WTC11 (cell line): ENCODE data around the gene ASTN1. TPM values are rescaled to one million over a fixed set of nuclear protein-coding genes. Genes with fewer than 3 reads are reported as not detected.

Source experiments
- ATAC-seq: fragments of 200-7000 bp; cut with Tn5 transposase; 2 replicates; pipeline ENCODE4 v1.10.0; 2021; ENCODE audit warnings: mild to moderate bottlenecking, moderate library complexity
- CTCF ChIA-PET: fragments of 300-600 bp; sonication (Branson Sonifier 250); formaldehyde crosslinking; loops from one replicate; lab custom pipeline; 2021; ENCODE audit warnings: antibody characterized with exemption; lab: Charles Lee
- POLR2A ChIA-PET: fragments of 350-600 bp; sonication (Branson Sonifier 250); formaldehyde crosslinking; loops from one replicate; lab custom pipeline; 2021; ENCODE audit warnings: antibody characterized with exemption; lab: Charles Lee
- DNase-seq: peaks from one replicate; pipeline ENCODE4 v3.0.0; 2021; ENCODE audit warnings: low spot score
- H3K27ac Mint-ChIP-seq: 2 replicates; pipeline ENCODE4 v1.8.0; 2021; ENCODE audit warnings: mixed read lengths
- H3K27me3 Mint-ChIP-seq: 2 replicates; pipeline ENCODE4 v1.8.0; 2021; ENCODE audit warnings: low read depth, mild to moderate bottlenecking, moderate library complexity, mixed read lengths
- H3K36me3 Mint-ChIP-seq: 2 replicates; pipeline ENCODE4 v1.8.0; 2021; ENCODE audit warnings: mixed read lengths
- H3K4me1 Mint-ChIP-seq: 2 replicates; pipeline ENCODE4 v1.8.0; 2022; ENCODE audit warnings: mixed read lengths
- H3K4me3 Mint-ChIP-seq: 2 replicates; pipeline ENCODE4 v1.8.0; 2021; ENCODE audit warnings: mild to moderate bottlenecking, moderate library complexity, mixed read lengths
- H3K9me3 Mint-ChIP-seq: 2 replicates; pipeline ENCODE4 v1.8.0; 2021; ENCODE audit warnings: mixed read lengths
- AR ChIP-seq: fragments of 250-450 bp; sonication (Bioruptor Pico); IDR thresholded peaks from 2 replicates; pipeline ENCODE4 v1.9.0; 2021; ENCODE audit warnings: mild to moderate bottlenecking
- E2F1 ChIP-seq: sonication (generic); formaldehyde crosslinking; IDR thresholded peaks from 2 replicates; pipeline ENCODE4 v1.8.0; 2022; ENCODE audit warnings: mild to moderate bottlenecking, missing genetic modification reagents
- ERG ChIP-seq: fragments of 250-450 bp; sonication (Bioruptor Pico); IDR thresholded peaks from 2 replicates; pipeline ENCODE4 v1.8.0; 2021; ENCODE audit warnings: mild to moderate bottlenecking
- FOXJ3 ChIP-seq: sonication (generic); formaldehyde crosslinking; IDR thresholded peaks from 2 replicates; pipeline ENCODE4 v1.9.0; 2021; ENCODE audit warnings: missing genetic modification reagents, mild to moderate bottlenecking, borderline replicate concordance
- FOXK1 ChIP-seq: sonication (generic); formaldehyde crosslinking; IDR thresholded peaks from 2 replicates; pipeline ENCODE4 v1.8.0; 2022; ENCODE audit warnings: mild to moderate bottlenecking, moderate library complexity, missing genetic modification reagents
- MXD4 ChIP-seq: fragments of 250-450 bp; sonication (Bioruptor Pico); IDR thresholded peaks from 2 replicates; pipeline ENCODE4 v1.8.0; 2021; ENCODE audit warnings: mild to moderate bottlenecking, moderate library complexity, borderline replicate concordance
- PRRX2 ChIP-seq: fragments of 250-450 bp; sonication (Bioruptor Pico); IDR thresholded peaks from 2 replicates; pipeline ENCODE4 v1.8.0; 2021; ENCODE audit warnings: mild to moderate bottlenecking
- RELA ChIP-seq: sonication (generic); formaldehyde crosslinking; IDR thresholded peaks from 2 replicates; pipeline ENCODE4 v1.8.1; 2022; ENCODE audit warnings: missing genetic modification reagents, mild to moderate bottlenecking, borderline replicate concordance
- USF1 ChIP-seq: sonication (generic); formaldehyde crosslinking; IDR thresholded peaks from 2 replicates; pipeline ENCODE4 v1.8.0; 2022; ENCODE audit warnings: mild to moderate bottlenecking, missing genetic modification reagents
- ZNF416 ChIP-seq: fragments of 250-450 bp; sonication (Bioruptor Pico); IDR thresholded peaks from 2 replicates; pipeline ENCODE4 v1.9.0; 2021; ENCODE audit warnings: mild to moderate bottlenecking, inconsistent platforms
- total RNA-seq: library from RNA; stranded (reverse); gene quantifications from 3 replicates; pipeline ENCODE4 v1.2.3, GENCODE V29; 2021
- TF ChIP-seq, protein P1 (sequence below): sonication (generic); formaldehyde crosslinking; IDR thresholded peaks from 2 replicates; pipeline ENCODE4 v1.8.0; 2022; ENCODE audit warnings: mild to moderate bottlenecking, missing genetic modification reagents
- TF ChIP-seq, protein P2 (sequence below): sonication (generic); formaldehyde crosslinking; conservative IDR thresholded peaks from 2 replicates; pipeline ENCODE4 v1.8.1; 2023; ENCODE audit warnings: mild to moderate bottlenecking, low read depth, missing genetic modification reagents, moderate library complexity
- TF ChIP-seq, protein P3 (sequence below): sonication (generic); formaldehyde crosslinking; IDR thresholded peaks from 2 replicates; pipeline ENCODE4 v1.8.1; 2022; ENCODE audit warnings: low read depth, missing genetic modification reagents, borderline replicate concordance
- TF ChIP-seq, protein P4 (sequence below): sonication (generic); formaldehyde crosslinking; IDR thresholded peaks from 2 replicates; pipeline ENCODE4 v1.8.0; 2023; ENCODE audit warnings: missing genetic modification reagents, mild to moderate bottlenecking, borderline replicate concordance
- TF ChIP-seq, protein P5 (sequence below): sonication (generic); formaldehyde crosslinking; IDR thresholded peaks from 2 replicates; pipeline ENCODE4 v1.8.1; 2023; ENCODE audit warnings: mild to moderate bottlenecking, missing genetic modification reagents
- TF ChIP-seq, protein P6 (sequence below): sonication (generic); formaldehyde crosslinking; conservative IDR thresholded peaks from 2 replicates; pipeline ENCODE4 v1.8.1; 2022; ENCODE audit warnings: mild to moderate bottlenecking, missing genetic modification reagents

The ASTN1 gene
- total RNA-seq, 1 experiment from 2014 or later: 3.4 TPM

GRCh38 chr1:176885751-176886150, 278.8 kb downstream of the ASTN1 start (continued):
- TF ChIP-seq, protein P1, sequence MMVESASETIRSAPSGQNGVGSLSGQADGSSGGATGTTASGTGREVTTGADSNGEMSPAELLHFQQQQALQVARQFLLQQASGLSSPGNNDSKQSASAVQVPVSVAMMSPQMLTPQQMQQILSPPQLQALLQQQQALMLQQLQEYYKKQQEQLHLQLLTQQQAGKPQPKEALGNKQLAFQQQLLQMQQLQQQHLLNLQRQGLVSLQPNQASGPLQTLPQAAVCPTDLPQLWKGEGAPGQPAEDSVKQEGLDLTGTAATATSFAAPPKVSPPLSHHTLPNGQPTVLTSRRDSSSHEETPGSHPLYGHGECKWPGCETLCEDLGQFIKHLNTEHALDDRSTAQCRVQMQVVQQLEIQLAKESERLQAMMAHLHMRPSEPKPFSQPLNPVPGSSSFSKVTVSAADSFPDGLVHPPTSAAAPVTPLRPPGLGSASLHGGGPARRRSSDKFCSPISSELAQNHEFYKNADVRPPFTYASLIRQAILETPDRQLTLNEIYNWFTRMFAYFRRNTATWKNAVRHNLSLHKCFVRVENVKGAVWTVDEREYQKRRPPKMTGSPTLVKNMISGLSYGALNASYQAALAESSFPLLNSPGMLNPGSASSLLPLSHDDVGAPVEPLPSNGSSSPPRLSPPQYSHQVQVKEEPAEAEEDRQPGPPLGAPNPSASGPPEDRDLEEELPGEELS (CRISPR knock-in tag): no peak
- TF ChIP-seq, protein P2, sequence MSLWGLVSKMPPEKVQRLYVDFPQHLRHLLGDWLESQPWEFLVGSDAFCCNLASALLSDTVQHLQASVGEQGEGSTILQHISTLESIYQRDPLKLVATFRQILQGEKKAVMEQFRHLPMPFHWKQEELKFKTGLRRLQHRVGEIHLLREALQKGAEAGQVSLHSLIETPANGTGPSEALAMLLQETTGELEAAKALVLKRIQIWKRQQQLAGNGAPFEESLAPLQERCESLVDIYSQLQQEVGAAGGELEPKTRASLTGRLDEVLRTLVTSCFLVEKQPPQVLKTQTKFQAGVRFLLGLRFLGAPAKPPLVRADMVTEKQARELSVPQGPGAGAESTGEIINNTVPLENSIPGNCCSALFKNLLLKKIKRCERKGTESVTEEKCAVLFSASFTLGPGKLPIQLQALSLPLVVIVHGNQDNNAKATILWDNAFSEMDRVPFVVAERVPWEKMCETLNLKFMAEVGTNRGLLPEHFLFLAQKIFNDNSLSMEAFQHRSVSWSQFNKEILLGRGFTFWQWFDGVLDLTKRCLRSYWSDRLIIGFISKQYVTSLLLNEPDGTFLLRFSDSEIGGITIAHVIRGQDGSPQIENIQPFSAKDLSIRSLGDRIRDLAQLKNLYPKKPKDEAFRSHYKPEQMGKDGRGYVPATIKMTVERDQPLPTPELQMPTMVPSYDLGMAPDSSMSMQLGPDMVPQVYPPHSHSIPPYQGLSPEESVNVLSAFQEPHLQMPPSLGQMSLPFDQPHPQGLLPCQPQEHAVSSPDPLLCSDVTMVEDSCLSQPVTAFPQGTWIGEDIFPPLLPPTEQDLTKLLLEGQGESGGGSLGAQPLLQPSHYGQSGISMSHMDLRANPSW (CRISPR knock-in tag): no peak
- TF ChIP-seq ERG (CRISPR knock-in tag) (no peak), E2F1 (CRISPR knock-in tag) (no peak), FOXJ3 (no peak), AR (CRISPR knock-in tag) (no peak), USF1 (CRISPR knock-in tag) (no peak)

- ATAC-seq: no peak
- TF ChIP-seq, protein P3, sequence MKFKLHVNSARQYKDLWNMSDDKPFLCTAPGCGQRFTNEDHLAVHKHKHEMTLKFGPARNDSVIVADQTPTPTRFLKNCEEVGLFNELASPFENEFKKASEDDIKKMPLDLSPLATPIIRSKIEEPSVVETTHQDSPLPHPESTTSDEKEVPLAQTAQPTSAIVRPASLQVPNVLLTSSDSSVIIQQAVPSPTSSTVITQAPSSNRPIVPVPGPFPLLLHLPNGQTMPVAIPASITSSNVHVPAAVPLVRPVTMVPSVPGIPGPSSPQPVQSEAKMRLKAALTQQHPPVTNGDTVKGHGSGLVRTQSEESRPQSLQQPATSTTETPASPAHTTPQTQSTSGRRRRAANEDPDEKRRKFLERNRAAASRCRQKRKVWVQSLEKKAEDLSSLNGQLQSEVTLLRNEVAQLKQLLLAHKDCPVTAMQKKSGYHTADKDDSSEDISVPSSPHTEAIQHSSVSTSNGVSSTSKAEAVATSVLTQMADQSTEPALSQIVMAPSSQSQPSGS (CRISPR knock-in tag): no peak
- TF ChIP-seq, protein P4, sequence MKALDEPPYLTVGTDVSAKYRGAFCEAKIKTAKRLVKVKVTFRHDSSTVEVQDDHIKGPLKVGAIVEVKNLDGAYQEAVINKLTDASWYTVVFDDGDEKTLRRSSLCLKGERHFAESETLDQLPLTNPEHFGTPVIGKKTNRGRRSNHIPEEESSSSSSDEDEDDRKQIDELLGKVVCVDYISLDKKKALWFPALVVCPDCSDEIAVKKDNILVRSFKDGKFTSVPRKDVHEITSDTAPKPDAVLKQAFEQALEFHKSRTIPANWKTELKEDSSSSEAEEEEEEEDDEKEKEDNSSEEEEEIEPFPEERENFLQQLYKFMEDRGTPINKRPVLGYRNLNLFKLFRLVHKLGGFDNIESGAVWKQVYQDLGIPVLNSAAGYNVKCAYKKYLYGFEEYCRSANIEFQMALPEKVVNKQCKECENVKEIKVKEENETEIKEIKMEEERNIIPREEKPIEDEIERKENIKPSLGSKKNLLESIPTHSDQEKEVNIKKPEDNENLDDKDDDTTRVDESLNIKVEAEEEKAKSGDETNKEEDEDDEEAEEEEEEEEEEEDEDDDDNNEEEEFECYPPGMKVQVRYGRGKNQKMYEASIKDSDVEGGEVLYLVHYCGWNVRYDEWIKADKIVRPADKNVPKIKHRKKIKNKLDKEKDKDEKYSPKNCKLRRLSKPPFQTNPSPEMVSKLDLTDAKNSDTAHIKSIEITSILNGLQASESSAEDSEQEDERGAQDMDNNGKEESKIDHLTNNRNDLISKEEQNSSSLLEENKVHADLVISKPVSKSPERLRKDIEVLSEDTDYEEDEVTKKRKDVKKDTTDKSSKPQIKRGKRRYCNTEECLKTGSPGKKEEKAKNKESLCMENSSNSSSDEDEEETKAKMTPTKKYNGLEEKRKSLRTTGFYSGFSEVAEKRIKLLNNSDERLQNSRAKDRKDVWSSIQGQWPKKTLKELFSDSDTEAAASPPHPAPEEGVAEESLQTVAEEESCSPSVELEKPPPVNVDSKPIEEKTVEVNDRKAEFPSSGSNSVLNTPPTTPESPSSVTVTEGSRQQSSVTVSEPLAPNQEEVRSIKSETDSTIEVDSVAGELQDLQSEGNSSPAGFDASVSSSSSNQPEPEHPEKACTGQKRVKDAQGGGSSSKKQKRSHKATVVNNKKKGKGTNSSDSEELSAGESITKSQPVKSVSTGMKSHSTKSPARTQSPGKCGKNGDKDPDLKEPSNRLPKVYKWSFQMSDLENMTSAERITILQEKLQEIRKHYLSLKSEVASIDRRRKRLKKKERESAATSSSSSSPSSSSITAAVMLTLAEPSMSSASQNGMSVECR (CRISPR knock-in tag): no peak
- no peak for TF ChIP-seq RELA (CRISPR knock-in tag)
- no peak for TF ChIP-seq ZNF416
- TF ChIP-seq, protein P5, sequence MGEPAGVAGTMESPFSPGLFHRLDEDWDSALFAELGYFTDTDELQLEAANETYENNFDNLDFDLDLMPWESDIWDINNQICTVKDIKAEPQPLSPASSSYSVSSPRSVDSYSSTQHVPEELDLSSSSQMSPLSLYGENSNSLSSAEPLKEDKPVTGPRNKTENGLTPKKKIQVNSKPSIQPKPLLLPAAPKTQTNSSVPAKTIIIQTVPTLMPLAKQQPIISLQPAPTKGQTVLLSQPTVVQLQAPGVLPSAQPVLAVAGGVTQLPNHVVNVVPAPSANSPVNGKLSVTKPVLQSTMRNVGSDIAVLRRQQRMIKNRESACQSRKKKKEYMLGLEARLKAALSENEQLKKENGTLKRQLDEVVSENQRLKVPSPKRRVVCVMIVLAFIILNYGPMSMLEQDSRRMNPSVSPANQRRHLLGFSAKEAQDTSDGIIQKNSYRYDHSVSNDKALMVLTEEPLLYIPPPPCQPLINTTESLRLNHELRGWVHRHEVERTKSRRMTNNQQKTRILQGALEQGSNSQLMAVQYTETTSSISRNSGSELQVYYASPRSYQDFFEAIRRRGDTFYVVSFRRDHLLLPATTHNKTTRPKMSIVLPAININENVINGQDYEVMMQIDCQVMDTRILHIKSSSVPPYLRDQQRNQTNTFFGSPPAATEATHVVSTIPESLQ (CRISPR knock-in tag): no peak
- TF ChIP-seq MXD4 (CRISPR knock-in tag): no peak
- TF ChIP-seq PRRX2 (CRISPR knock-in tag): no peak
- TF ChIP-seq FOXK1: no peak
- TF ChIP-seq, protein P6, sequence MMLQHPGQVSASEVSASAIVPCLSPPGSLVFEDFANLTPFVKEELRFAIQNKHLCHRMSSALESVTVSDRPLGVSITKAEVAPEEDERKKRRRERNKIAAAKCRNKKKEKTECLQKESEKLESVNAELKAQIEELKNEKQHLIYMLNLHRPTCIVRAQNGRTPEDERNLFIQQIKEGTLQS (CRISPR knock-in tag): no peak
- TF ChIP-seq, all 79 proteins: peak for 0
- ChIA-PET CTCF (no interaction called here), POLR2A (no interaction called here)
- Mint-ChIP-seq H3K9me3 (no peaks in the 10 kb centered on the region), H3K4me1 (no peaks in the 10 kb centered on the region), H3K27me3 (no peaks in the 10 kb centered on the region), H3K27ac (no peak overlapping the region), H3K36me3 (no peaks in the 10 kb centered on the region), H3K4me3 (no peak overlapping the region)
- DNase-seq: no peak
Observed at GRCh38 chr1:176885341-176885740, 279.2 kb downstream of the ASTN1 start.
